MG63 (cell line): Measurements from ENCODE around the gene CCND1. TPM values are rescaled to one million over a fixed set of nuclear protein-coding genes. Genes with fewer than 3 reads are reported as not detected.

Experiments
- DNase-seq: peaks from one replicate; pipeline ENCODE4 v3.0.0-alpha.2; 2020
- H3K27me3 ChIP-seq: fragments of 250-450 bp; sonication (Bioruptor Pico); 2 replicates; pipeline ENCODE4 v1.5.1; 2020; ENCODE audit warnings: mild to moderate bottlenecking, moderate library complexity
- H3K36me3 ChIP-seq: fragments of 250-450 bp; sonication (Bioruptor Pico); 2 replicates; pipeline ENCODE4 v1.5.1; 2020; ENCODE audit warnings: mild to moderate bottlenecking, moderate library complexity
- H3K4me3 ChIP-seq: fragments of 250-450 bp; sonication (Bioruptor Pico); 2 replicates; pipeline ENCODE4 v1.5.1; 2020; ENCODE audit warnings: mild to moderate bottlenecking, moderate library complexity
- H3K9me3 ChIP-seq: fragments of 250-450 bp; sonication (Bioruptor Pico); 2 replicates; pipeline ENCODE4 v1.5.1; 2020; ENCODE audit warnings: mild to moderate bottlenecking, moderate library complexity
- total RNA-seq: library from RNA; depleted of rRNA; stranded (reverse); fragments of >200 nt; shearing (Covaris generic); gene quantifications from 2 replicates; pipeline ENCODE4 v1.2.3, GENCODE V29; 2014; ENCODE audit warnings: low replicate concordance; rRNA removed

Gene CCND1
- total RNA-seq, 1 experiment from 2014 or later, result 43.8 TPM

DNA sequence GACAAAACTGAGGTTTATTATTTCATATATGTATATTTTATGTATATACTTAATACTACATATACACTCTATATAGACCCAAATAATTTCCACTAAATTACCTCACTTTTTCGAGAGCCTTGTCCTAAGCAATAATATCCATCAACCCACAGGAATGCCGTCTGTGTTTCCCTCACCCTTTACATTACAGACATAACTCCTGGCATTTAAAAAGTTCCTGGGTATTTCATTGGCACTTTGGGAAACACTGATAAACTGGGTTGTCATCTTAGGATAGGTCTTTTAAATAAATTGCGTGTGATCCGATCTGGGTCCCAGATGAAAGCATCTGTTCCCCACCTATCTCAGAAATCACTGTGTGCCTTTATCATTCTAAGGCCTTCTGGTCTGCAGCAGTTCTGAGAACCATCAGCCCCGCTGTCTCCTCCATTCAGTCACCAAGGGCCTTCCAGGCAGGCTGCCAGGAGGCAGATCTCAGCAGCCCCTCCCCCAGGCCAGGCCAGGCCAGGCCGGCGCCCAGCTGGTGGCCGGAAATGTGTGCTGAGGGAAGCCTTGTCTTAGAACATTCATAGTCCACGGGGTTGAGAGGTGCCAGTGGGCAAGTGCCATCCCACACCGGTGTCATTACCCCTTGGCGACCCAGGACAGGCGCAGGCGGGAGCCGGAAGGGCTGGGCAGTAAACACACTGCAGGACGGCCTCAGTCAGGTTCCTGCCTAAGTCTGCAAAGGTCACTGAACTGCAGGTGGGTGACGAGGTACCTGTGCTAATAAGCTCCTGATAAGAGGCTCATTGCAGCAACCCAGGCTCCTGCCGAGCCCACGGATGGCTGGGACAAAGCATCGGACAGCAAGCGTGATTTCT is 59.6 kb downstream of the CCND1 start:
- H3K27me3 ChIP-seq, result peaks cover 9% of the 10 kb centered on the region; the same call in 1 of the 2 replicates
- no peaks in the 10 kb centered on the region for H3K36me3 ChIP-seq
- peak; percentile 32 for DNase-seq
- no peaks in the 10 kb centered on the region for H3K9me3 ChIP-seq
- no peak overlapping the region for H3K4me3 ChIP-seq

DNA sequence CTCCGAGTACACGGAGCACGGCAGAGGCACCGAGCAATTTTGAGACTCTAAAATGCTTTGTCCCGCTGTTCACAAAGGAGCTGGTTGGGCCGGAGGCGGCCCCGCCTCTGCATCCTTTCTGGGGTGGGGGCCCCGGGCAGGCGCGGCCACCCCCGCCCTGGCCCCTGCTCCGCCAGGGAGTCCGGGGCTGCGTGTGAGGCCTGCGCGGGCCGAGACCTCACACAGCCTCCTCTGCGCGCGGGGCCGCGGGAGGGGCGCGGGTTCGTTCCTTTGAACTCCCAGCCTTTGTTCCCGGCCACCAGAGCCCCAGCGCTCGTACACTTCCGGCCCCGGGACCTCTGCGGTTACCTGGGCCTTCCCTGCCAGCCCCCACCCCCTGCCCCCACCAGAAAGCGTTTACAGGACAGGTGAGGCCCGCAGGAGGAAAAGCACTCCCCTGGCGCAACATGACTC is 61.3 kb downstream of the CCND1 start:
- no peak overlapping the region for H3K4me3 ChIP-seq
- no peaks in the 10 kb centered on the region for H3K9me3 ChIP-seq
- peaks cover 9% of the 10 kb centered on the region for H3K27me3 ChIP-seq
- no peak for DNase-seq
- no peaks in the 10 kb centered on the region for H3K36me3 ChIP-seq

DNA sequence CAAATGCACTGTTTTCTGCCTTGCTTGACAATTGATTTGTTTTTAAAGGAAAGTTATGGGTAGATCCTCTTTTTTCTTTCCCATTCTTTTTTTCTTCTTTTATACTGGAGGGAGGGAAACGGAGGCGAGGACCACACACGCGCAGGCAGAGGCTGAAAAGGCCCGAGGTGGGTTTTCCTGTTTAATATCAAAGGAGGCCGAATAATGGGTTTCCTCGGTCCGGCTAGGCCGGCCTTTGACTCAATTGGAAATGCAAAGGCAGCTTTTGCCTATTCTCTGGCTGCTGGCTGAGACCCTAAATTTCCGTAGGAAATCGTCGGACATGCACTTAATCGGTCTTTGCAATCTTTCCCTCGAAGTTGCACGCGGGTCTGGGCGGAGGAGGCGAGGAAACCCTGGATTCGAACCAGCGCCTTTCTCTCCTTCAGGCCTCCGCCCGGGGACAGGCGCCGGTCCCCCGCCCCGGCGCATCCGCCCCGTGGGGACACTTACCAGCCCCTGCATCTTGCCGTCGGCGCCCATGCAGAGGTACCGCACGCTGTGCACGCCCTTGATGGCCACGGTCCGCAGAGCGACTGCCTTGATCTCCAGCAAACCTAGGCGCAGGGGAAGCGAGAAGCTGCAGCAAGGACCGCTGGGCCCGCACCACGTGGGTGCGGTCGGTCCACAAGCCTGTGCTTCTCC is 62.0 kb downstream of the CCND1 start:
- Histone ChIP-seq H3K9me3 (no peaks in the 10 kb centered on the region), H3K36me3 (no peaks in the 10 kb centered on the region), H3K4me3 (no peak overlapping the region), H3K27me3 (peaks cover 9% of the 10 kb centered on the region)
- DNase-seq, result no peak

DNA sequence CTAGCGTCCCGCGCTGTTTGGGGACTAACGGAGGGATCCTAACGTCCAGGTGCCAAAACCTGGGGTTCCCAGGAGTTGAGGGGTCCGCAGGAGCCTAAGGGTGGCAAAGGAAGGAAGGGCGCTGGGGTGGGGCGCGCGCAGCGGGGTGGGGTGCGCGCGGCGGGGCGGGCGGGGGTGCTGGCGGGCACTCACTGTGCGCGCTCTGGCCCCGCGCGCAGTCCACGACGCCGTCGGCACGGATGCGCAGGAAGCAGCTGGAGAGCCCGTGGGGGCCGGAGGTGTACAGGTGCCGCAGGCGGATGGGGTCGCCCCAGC is 62.5 kb downstream of the CCND1 start:
- H3K9me3 ChIP-seq, result no peaks in the 10 kb centered on the region
- no peak overlapping the region for H3K4me3 ChIP-seq
- peaks cover 9% of the 10 kb centered on the region for H3K27me3 ChIP-seq
- no peaks in the 10 kb centered on the region for H3K36me3 ChIP-seq
- DNase-seq, result no peak

Other genes starting within 250 kb of the CCND1 start
- gene LINC01488, start 159.5 kb upstream of the CCND1 start, total RNA-seq, result not detected in 2 replicates
- 24.6 and 67.6 TPM in 2 replicates for gene LTO1, start 34.2 kb downstream of the CCND1 start, total RNA-seq
- not detected in 2 replicates for gene FGF19, start 62.9 kb downstream of the CCND1 start, total RNA-seq
- gene FGF4, start 134.2 kb downstream of the CCND1 start, total RNA-seq, result not detected in 2 replicates
- not detected in 2 replicates for gene FGF3, start 178.3 kb downstream of the CCND1 start, total RNA-seq